HG03565 (cell line): Measurements from ENCODE around the gene MTARC2.
"Not testable (repeated sequence)": the region's sequence is repeated elsewhere in the genome, so short reads cannot be mapped to it uniquely, and the experiment has no call there.

Experiments used
- ATAC-seq: cut with Tn5 transposase; IDR thresholded peaks from one replicate; pipeline ENCODE4 v1.9.1; 2021; ENCODE audit warnings: mild to moderate bottlenecking, moderate library complexity; ENCODE audit not compliant: unreplicated experiment

MTARC2 gene

GRCh38 chr1:220748089-220748934 lies at the start of gene MTARC2:
MTARC2 (plus strand) TSS chr1:220748322; CDS start chr1:220748532, 210 bp downstream.
- peak; percentile 90 for ATAC-seq

DNA sequence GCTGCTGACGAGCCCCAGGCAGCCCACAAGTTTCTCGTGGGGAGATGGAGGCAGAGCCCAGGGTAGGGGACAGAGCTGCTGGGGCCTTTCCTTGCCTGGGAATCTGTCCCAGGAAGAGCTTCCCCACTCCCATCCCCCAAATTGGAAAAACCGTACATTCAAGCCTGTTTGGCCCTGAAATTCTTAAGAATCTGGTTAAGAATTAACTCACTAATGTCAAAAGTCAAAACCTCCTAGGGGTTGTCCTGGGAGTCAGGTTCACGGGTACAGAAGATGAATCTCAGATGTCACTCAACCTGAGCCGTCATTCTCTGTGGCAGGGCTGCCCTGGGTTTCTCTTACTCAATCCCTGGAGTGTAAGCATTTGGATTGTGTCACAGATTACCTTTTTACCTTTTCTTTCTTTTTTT lies 49.5 kb upstream of the MTARC2 start:
- ATAC-seq: no peak

DNA sequence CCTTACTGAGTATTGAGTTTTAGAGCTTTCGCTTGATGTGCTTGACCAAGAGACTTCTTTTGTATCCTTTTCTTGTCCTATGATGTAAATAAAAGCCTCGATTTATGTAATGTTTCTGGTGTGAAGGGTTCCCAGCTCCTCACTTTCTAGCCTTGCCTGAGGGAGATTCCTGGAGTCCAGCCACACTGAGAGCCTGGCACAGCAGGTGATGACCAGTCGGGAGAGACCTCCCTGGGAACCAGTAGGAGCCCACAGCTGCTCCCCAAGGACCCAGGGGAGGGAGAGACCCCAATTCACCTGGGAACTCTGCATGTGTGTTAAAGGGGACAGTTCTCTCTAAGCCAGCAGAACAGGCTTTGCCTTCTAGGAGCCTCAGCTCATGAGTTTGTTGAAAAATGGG lies 49.1 kb upstream of the MTARC2 start:
- no peak for ATAC-seq

GRCh38 chr1:220700556-220701179 lies 47.5 kb upstream of the MTARC2 start:
- no peak for ATAC-seq

GRCh38 chr1:220701974-220702373 lies 46.1 kb upstream of the MTARC2 start:
- peak; percentile 48 for ATAC-seq

DNA sequence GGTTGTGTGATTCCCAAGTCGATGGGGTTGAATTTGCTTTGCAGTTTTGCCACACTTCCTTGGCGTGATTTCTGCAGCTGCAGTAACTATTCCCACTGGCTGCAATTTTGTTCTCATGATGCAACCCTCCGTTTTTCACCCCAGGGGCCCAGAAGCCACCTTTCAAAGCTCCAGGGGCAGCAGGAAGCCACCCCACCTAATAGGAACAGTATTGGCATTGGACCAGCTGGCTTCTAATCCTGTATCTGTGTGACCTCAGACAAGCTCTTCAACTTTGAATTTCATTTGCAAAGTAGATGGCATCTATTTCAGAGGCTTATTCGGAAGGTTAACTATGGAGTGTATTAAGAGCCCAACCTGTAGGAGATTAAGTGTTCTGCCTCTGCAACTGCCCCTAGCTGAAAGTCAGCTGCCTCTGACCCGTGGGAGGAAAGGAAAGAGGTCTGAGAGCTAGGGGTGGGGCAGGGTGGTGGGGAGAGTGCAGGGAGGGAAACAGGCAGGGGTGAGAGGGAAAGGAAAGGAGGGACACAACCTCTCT lies 45.3 kb upstream of the MTARC2 start:
- ATAC-seq: no peak

DNA sequence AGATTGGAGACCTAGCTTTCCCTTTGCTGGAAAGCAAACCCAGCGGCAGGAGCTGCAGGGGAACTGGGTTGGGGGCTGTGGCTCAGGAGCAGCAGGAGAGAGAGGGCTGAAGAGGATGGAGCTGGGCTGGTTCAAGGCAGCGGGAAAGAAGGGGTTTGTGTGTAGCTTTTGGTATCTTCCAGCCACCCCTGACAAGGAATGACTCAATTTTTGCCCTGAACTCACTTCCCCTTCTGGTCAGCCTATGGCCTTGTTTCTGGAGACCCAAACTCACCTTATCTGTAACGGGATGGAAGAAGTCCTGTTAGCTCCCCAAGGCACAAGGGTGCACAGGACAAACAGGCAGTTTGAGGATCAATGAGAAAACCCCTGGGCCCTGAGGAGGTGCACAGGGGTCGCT lies 44.8 kb upstream of the MTARC2 start:
- no peak for ATAC-seq

DNA sequence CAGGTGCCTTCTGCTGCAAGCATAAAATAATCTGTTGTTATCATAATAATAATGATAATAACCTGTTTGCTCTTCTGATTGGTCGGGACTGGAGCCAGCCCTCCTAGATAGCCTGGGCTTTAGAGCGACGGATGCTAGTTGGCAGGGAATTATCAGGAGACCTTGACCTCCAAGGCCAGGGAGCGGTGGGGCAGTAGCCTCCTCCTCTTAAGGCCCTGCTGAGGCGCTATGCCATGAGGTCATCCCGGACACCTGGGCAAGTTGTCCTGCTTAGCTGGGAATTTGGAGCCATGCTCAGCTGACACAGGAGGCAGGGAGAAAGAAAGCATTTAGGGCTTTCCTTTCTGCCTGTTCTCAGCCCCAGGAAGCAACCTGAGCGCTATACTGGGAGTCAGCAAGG lies 42.3 kb upstream of the MTARC2 start:
- ATAC-seq: no peak

GRCh38 chr1:220706480-220706879 lies 41.6 kb upstream of the MTARC2 start:
- ATAC-seq: no peak

- no peak for ATAC-seq
Observed at GRCh38 chr1:220707160-220707559, 41.0 kb upstream of the MTARC2 start.

- ATAC-seq: no peak
Observed at GRCh38 chr1:220708244-220708643, 39.9 kb upstream of the MTARC2 start.

DNA sequence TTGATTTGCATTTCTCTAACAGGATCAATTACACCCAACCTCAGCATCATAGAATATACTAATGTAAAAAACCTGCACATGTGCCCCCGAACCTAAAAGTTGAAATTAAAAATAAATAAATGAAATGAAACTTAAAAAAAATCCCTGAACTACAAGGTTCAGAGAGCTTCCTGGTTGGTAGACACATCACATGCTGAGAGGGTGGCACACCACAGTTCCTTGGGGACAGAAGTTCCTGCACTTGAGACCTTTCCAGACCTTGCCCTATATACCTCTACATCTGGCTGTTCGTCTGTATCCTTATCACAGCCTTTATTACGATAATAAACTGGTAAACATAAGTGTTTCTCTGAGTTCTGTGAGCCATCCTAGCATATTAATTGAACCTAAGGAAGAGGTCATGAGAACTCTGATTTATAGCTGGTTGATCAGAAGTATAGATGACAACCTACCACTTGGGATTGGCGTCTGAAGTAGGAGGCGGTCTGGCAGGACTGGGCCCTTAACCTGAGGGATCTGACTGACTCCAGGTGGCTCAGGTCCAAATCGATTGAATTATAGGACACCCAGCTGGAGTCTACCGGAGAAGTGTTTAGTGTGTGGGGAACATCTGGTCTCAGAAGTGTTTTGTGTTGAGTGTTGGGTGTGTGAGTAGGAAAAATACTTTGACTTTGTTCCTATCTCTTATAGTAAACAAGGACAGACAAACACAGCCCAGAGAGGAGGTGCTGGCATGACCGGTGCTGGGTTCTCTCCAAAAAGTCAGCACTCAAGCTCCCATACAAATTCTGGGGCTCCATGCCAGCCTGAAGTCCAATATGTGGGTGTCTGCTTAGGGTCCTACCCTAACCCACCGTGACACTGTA lies 39.0 kb upstream of the MTARC2 start:
- ATAC-seq: no peak

DNA sequence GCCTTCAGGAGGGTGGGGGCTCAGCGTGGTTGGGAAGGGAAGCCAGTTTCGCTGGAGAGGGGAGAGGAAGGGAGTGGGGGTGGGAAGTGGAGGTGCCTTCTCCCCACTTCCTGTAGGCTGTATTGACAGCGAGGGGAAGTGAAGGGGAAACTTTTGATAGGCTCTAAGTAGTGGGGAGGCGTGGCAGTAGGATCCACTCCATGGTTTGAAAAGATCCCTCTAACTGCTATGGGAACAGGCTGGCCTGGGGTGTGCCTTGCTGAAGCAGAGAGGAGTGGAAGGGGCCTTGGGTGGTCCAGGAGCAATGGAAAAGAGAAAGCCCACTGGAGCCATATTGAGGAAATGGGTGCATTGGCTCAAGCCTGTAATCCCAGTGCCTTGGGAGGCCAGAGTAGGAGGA lies 37.8 kb upstream of the MTARC2 start:
- no peak for ATAC-seq

GRCh38 chr1:220711056-220711809 lies 36.9 kb upstream of the MTARC2 start:
- peak; percentile 88 for ATAC-seq

- not testable (repeated sequence) for ATAC-seq
Observed at GRCh38 chr1:220715986-220716385, 32.1 kb upstream of the MTARC2 start.

DNA sequence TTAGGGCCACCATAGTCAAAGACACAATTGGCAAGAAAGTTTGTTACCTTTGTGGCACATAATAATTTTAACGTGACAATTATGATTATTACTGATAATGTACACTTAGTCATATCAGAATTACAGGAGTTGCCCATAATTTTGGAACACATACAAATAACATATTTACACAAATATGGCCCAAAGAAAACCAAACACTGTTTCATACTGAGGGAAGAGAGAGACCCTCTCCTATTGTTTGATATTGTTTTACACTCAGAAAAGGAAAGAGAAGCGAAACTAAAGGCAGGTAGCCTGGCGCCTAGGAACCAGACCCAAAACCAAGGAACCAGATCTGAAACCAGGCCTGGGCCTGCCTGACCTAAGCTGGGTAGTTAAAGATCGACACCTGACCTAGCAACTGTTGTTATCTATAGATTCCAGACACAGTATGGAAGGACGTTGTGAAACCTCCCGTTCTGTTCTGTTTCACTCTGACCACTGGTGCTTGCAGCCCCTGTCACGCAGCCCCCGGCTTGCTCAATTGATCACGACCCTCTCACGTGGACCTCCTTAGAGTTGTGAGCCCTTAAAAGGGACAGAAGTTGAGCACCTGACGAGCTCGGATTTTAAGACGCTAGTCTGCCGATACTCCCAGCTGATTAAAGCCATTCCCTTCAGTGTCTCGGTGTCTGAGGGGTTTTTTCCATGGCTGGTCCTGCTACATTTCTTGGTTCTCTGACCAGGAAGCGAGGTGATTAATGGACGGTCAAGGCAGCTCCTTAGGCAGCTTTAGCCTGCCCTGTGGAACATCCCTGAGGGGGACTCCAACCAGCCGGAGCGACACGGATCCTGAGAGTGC lies 30.1 kb upstream of the MTARC2 start:
- ATAC-seq: peak; percentile 37

- ATAC-seq: not testable (repeated sequence)
Observed at GRCh38 chr1:220721266-220721665, 26.9 kb upstream of the MTARC2 start.

DNA sequence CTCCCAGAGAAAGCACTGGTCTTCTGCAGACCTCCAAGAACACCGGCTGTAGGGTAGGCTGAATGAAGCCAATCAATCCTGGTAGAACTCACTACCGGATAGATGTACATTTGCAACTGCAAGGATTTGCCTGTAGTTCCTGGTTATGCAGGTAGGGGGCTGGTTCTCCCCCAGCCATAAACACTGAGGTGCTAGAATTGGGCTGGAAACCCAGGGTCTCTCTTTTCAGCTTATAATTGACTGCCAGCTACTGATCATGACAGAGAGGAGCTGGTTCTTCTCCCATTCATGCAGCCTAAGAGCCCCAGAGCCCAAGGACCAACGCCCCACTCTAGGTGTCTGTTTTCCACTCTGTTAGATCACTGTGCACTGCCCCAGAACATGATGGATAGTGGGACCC lies 21.5 kb upstream of the MTARC2 start:
- ATAC-seq: no peak

- no peak for ATAC-seq
Observed at GRCh38 chr1:220727519-220727918, 20.6 kb upstream of the MTARC2 start.

- ATAC-seq: no peak
Observed at GRCh38 chr1:220730486-220730885, 17.6 kb upstream of the MTARC2 start.
